Adrenal gland (tissue), 5 donors: ENCODE results near the gene ASS1.

Experiments
- POLR2A ChIP-seq, 2 donors: fragments of 450-650 bp; IDR thresholded peaks; one replicate each; pipeline ENCODE4 v1.6.1; 2017; ENCODE audit warnings: antibody characterized with exemption in 2 of 2, mild to moderate bottlenecking in 2 of 2, moderate library complexity in 1 of 2
- TF ChIP-seq, protein P1 (sequence below), 6 experiments: fragments of 450-650 bp in 4 of 6; fragments of 200-600 bp in 2 of 6; sonication (generic) in 1 of 6; IDR thresholded peaks; 1 replicate in 5 of 6; 2 replicates in 1 of 6; pipeline versions ENCODE4 v1.5.1 to v1.8.0; 2016 to 2021; ENCODE audit warnings: antibody characterized with exemption in 6 of 6, mild to moderate bottlenecking in 2 of 6, moderate library complexity in 1 of 6
- donor health status: DM: no; HTN: no; CAD: no.

GRCh38 chr9:130543368-130543767 is 98.6 kb downstream of the ASS1 start:
- no peak for TF ChIP-seq POLR2A (IDR thresholded peaks at IDR 0.05)
- TF ChIP-seq, protein P1, sequence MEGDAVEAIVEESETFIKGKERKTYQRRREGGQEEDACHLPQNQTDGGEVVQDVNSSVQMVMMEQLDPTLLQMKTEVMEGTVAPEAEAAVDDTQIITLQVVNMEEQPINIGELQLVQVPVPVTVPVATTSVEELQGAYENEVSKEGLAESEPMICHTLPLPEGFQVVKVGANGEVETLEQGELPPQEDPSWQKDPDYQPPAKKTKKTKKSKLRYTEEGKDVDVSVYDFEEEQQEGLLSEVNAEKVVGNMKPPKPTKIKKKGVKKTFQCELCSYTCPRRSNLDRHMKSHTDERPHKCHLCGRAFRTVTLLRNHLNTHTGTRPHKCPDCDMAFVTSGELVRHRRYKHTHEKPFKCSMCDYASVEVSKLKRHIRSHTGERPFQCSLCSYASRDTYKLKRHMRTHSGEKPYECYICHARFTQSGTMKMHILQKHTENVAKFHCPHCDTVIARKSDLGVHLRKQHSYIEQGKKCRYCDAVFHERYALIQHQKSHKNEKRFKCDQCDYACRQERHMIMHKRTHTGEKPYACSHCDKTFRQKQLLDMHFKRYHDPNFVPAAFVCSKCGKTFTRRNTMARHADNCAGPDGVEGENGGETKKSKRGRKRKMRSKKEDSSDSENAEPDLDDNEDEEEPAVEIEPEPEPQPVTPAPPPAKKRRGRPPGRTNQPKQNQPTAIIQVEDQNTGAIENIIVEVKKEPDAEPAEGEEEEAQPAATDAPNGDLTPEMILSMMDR (IDR thresholded peaks at IDR 0.05), result no peak
